ENCODE data around the gene CRELD2.
A peak's percentile ranks its signal among the peaks of the same experiment; 100 is the strongest.

Gene CRELD2

DNA sequence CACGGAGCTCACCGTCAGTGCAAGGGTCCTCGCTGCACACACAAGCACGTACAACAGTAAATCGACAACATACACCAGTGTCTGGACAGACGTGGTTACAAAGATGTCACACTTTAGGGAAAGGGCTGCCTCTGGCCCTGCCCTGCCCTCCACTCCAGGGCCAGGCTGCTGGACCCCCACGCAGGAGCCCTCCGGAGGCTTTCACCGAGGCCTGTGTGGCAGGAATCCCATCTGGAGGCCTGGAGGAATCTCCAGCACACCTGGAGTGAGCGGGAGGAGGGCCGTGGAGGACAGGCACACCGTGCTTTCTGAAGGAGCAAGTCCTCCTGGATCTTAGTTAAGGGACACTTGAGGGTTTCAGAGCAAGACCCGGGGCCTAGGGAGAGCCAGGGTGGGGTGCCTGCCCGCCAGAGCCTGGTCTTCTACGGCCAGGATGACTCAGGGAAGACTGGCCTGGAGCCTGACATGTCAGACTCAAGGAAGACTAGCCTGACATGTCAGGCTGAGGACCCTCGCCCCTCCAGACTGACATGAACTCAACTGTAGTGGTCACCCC is 40.0 kb downstream of the CRELD2 start:
- TF ChIP-seq POLR2AphosphoS5 (IDR thresholded peaks at IDR 0.05; ENCODE audit: low read depth, low read length): no peak
- FAIRE-seq: no peak

DNA sequence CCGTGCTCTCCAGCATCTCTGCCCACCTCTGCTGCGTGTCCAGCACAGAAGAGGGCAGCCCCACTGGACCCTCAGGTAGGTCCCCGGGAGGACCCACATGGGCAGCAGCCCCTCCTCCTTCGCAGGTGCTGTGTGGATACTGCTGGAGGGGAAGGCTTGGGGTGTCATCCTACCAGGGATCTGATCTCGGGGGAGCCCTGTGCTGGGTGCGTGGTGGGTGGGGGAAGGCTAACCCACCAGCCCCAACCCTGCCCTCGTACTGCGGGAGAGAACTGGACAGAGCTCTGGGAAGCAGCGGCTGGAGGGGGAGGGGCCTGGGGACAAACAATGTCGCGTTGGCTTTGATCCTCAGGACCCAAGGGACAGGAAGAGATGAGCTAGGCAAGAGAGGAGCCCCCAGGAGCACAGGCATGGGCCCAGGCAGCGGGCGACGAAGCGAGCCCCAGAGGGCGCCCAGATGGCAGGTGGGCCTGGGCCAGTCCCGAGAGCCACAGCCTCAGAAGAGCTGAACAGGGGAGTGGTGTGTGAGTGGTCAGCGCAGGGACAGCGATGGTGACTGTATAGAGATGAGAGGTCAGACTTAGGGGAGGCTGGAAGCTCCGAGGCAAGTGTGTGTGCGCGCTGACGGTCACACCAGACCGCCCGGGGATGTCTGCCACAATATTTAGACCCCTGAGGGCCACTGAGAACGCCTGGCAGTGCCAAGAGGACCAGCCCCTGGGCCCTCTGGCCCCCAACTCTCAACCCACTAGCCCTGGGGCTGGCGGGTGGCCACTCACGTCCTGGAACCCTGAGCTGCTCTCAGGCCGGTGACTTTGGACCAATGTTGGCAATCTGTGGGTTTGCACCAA is 40.7 kb downstream of the CRELD2 start:
- no peak for FAIRE-seq

More for the DNA sequence above, 40.0 kb downstream of the CRELD2 start:
- DNase-seq (ENCODE audit: insufficient read length): no peak

DNA sequence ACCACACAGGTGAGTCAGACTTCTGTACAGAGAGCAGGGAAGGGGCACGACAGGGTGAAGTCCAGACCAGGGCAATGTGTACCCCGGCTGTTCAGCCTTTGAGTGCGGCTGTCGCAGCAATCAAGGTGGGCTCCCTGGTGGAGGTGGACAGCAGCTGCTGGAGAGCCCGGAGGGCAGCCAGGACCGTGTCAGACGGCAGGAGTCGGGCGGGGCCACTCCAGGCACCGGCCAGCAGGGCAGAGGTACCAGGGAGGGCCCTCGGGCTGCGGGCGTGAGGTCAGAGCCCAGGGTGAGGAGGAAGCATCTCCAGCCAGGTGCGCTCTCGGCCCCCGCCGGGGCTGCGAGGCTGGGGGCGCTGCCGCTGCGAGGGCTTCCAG is 41.3 kb downstream of the CRELD2 start:
- FAIRE-seq (no peak), DNase-seq (ENCODE audit: insufficient read length) (no peak)
- TF ChIP-seq TAF1 (IDR thresholded peaks at IDR 0.05; ENCODE audit: borderline replicate concordance, low read depth, low read length) (no peak), POLR2AphosphoS5 (IDR thresholded peaks at IDR 0.05; ENCODE audit: low read depth, low read length) (no peak), POLR2A (IDR thresholded peaks at IDR 0.05; ENCODE audit: low read depth, low read length) (no peak)

More for the DNA sequence above, 40.7 kb downstream of the CRELD2 start:
- no peak for TF ChIP-seq POLR2A (IDR thresholded peaks at IDR 0.05; ENCODE audit: low read depth, low read length)
- TF ChIP-seq TAF1 (IDR thresholded peaks at IDR 0.05; ENCODE audit: borderline replicate concordance, low read depth, low read length): no peak
- no peak for TF ChIP-seq POLR2AphosphoS5 (IDR thresholded peaks at IDR 0.05; ENCODE audit: low read depth, low read length)
- no peak for DNase-seq (ENCODE audit: insufficient read length)

DNA sequence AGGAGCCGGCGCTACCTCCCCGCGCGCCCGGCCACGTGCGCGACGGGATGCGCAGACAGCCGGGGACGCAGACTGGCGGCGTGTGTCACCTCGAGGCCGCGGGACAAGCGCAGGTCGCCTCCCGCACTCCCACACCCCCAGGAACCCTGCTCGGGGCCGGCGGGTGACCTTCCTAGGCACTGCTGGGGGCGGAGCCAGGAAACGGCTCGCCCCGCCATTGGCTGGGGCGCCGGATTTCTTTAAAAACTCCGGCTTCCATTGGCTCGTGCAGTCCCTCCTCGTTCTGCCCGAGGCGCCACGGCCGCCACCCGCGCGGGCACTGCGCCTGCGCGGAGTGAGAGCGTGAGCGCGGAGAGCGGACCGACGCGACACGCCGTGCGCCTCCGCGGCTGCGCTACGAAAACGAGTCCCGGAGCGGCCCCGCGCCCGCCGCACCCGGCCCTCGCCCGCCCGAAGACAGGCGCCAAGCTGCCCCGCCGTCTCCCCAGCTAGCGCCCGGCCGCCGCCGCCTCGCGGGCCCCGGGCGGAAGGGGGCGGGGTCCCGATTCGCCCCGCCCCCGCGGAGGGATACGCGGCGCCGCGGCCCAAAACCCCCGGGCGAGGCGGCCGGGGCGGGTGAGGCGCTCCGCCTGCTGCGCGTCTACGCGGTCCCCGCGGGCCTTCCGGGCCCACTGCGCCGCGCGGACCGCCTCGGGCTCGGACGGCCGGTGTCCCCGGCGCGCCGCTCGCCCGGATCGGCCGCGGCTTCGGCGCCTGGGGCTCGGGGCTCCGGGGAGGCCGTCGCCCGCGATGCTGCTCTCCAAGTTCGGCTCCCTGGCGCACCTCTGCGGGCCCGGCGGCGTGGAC is 41.9 kb downstream of the CRELD2 start, which contains the start of gene PIM3:
TSS of gene PIM3 (plus strand) at position 614 of the 846 bp plus-strand sequence. CDS start at position 790, 176 bp downstream.
- DNase-seq (ENCODE audit: insufficient read length): peak; percentile 99
- peak; percentile 79 for TF ChIP-seq POLR2AphosphoS5 (IDR thresholded peaks at IDR 0.05; ENCODE audit: low read depth, low read length)
- peak; percentile 89 for TF ChIP-seq POLR2A (IDR thresholded peaks at IDR 0.05; ENCODE audit: low read depth, low read length)
- TF ChIP-seq TAF1 (IDR thresholded peaks at IDR 0.05; ENCODE audit: borderline replicate concordance, low read depth, low read length): peak; percentile 88
- peak; percentile 99 for FAIRE-seq

DNA sequence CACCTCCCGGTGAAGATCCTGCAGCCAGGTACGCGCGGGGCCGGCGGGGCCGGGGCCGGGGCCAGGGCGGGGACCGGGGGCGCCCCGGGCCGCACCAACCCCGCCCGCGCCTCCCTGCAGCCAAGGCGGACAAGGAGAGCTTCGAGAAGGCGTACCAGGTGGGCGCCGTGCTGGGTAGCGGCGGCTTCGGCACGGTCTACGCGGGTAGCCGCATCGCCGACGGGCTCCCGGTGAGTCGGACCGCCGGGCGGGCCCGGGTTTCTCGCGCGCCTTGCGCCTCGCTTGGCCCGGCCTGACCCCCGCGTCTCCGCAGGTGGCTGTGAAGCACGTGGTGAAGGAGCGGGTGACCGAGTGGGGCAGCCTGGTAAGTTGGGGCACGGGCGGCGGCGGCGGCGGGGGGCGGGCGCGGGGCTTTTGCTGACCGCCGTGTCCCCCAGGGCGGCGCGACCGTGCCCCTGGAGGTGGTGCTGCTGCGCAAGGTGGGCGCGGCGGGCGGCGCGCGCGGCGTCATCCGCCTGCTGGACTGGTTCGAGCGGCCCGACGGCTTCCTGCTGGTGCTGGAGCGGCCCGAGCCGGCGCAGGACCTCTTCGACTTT is 42.7 kb downstream of the CRELD2 start:
- DNase-seq (ENCODE audit: insufficient read length) (no peak), FAIRE-seq (peak; percentile 14)
- no peak for TF ChIP-seq POLR2AphosphoS5 (IDR thresholded peaks at IDR 0.05; ENCODE audit: low read depth, low read length)

DNA sequence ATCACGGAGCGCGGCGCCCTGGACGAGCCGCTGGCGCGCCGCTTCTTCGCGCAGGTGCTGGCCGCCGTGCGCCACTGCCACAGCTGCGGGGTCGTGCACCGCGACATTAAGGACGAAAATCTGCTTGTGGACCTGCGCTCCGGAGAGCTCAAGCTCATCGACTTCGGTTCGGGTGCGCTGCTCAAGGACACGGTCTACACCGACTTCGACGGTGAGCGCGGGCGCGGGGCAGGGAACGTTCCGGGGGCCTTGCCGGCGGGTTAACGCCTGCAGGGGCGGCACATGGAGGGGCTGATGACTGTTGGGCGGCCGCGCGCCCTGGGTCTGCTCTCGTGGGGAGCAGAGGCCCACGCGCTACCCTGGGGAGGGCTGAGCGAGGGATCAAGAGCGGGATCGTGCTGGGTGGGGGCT is 43.2 kb downstream of the CRELD2 start:
- DNase-seq (ENCODE audit: insufficient read length): no peak
- no peak for TF ChIP-seq POLR2AphosphoS5 (IDR thresholded peaks at IDR 0.05; ENCODE audit: low read depth, low read length)
- TF ChIP-seq POLR2A (IDR thresholded peaks at IDR 0.05; ENCODE audit: low read depth, low read length): no peak
- TF ChIP-seq TAF1 (IDR thresholded peaks at IDR 0.05; ENCODE audit: borderline replicate concordance, low read depth, low read length): no peak
- FAIRE-seq: peak; percentile 90

DNA sequence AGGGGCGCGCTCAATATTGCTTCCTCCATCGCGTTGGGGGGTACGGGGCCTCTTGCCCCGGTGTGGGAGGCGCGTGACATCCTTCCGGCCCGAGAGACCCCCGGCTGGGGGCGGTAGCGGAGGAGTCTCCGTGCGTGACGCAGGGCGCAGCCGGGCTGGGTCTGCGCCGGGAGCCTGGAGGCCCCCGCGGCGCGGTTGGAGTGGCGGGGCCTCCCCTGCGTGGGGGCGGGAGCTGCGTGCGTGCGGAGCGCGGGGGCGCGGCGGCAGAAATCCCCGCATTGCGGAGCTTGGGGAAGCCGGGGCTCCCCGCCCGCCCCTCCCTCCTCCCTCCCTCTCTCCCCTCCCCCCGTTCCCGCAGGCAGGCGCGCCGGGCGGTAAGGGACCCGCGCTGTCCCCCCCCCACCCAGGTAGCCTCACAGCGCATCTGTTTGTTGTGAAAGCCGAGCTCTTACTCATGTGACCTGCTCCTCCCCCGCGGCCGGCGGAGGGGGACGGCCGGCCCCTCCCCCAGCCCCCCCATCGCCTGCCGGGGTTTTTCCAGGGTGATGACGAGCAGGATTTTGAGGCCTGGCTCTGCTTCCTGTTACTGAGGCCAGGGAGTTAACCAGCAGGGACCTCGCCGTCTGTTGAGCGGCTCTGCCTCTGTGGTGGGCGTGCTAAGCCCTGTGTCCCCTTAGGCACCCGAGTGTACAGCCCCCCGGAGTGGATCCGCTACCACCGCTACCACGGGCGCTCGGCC is 43.7 kb downstream of the CRELD2 start:
- TF ChIP-seq POLR2AphosphoS5 (IDR thresholded peaks at IDR 0.05; ENCODE audit: low read depth, low read length) (peak; percentile 65; the same call in 1 of the 2 replicates), POLR2A (IDR thresholded peaks at IDR 0.05; ENCODE audit: low read depth, low read length) (peak; percentile 66), TAF1 (IDR thresholded peaks at IDR 0.05; ENCODE audit: borderline replicate concordance, low read depth, low read length) (no peak)
- peak; percentile 92 for FAIRE-seq

DNA sequence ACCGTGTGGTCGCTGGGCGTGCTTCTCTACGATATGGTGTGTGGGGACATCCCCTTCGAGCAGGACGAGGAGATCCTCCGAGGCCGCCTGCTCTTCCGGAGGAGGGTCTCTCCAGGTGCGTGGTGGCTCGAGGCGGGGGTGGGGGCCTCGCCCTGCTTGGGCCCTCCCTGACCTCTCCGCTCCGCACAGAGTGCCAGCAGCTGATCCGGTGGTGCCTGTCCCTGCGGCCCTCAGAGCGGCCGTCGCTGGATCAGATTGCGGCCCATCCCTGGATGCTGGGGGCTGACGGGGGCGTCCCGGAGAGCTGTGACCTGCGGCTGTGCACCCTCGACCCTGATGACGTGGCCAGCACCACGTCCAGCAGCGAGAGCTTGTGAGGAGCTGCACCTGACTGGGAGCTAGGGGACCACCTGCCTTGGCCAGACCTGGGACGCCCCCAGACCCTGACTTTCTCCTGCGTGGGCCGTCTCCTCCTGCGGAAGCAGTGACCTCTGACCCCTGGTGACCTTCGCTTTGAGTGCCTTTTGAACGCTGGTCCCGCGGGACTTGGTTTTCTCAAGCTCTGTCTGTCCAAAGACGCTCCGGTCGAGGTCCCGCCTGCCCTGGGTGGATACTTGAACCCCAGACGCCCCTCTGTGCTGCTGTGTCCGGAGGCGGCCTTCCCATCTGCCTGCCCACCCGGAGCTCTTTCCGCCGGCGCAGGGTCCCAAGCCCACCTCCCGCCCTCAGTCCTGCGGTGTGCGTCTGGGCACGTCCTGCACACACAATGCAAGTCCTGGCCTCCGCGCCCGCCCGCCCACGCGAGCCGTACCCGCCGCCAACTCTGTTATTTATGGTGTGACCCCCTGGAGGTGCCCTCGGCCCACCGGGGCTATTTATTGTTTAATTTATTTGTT is 44.6 kb downstream of the CRELD2 start:
- DNase-seq (ENCODE audit: insufficient read length): no peak
- FAIRE-seq: peak; percentile 14
- TF ChIP-seq POLR2AphosphoS5 (IDR thresholded peaks at IDR 0.05; ENCODE audit: low read depth, low read length) (peak; percentile 19; the same call in 1 of the 2 replicates), POLR2A (IDR thresholded peaks at IDR 0.05; ENCODE audit: low read depth, low read length) (no peak; the same call in none of the 2 replicates)

More for the DNA sequence above, 43.7 kb downstream of the CRELD2 start:
- DNase-seq (ENCODE audit: insufficient read length): peak; percentile 75

DNA sequence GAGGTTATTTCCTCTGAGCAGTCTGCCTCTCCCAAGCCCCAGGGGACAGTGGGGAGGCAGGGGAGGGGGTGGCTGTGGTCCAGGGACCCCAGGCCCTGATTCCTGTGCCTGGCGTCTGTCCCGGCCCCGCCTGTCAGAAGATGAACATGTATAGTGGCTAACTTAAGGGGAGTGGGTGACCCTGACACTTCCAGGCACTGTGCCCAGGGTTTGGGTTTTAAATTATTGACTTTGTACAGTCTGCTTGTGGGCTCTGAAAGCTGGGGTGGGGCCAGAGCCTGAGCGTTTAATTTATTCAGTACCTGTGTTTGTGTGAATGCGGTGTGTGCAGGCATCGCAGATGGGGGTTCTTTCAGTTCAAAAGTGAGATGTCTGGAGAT is 45.2 kb downstream of the CRELD2 start:
- FAIRE-seq (no peak), DNase-seq (ENCODE audit: insufficient read length) (no peak)
- TF ChIP-seq POLR2AphosphoS5 (IDR thresholded peaks at IDR 0.05; ENCODE audit: low read depth, low read length) (no peak), POLR2A (IDR thresholded peaks at IDR 0.05; ENCODE audit: low read depth, low read length) (no peak; the same call in 1 of the 2 replicates), TAF1 (IDR thresholded peaks at IDR 0.05; ENCODE audit: borderline replicate concordance, low read depth, low read length) (no peak)

Data from GM12892 (cell line).